ENCODE results near the gene LHX4.
A peak's percentile ranks its signal among the peaks of the same experiment; 100 is the strongest.

The LHX4 gene

DNA sequence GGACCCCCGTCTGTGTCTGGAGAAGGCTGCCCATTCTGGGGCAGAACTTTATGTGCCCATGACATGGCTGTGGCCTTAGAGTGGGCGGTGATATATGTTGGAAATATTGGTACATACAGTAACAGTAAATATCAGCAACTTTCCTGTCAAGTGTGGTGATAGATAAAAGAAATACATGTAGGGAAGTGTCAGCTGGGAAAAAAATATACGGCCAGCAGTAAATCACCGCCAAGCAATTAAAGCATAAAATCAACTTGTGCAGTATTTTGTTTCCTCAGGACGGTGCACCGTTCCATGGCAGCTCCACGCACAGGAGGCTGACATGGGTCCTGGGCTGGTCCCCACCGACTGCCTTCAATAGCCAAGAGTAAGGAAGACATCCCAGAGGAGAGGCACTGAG is 27.4 kb downstream of the LHX4 start:
- no peak for DNase-seq (ENCODE audit: low read depth)

DNA sequence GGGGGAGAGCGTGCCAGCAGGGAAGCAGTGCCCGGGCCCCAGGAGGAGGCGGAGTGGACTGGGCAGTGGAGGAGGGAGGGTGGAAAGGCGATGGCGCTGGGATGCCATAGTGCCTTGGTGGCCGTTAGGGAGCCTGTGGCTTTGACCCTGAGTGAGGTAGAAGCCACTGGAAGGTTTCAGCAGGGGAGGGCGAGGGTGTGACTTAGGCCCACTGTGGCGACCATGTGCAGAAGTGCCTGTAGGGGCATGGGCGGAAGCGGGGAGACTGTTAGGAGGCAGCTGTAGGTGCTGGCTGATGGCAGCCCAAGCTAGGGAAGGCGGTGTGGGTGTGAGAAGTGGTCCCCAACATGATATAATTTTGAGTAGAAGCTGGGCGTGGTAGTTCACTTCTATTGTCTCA is 28.2 kb downstream of the LHX4 start:
- no peak for DNase-seq (ENCODE audit: low read depth)

DNA sequence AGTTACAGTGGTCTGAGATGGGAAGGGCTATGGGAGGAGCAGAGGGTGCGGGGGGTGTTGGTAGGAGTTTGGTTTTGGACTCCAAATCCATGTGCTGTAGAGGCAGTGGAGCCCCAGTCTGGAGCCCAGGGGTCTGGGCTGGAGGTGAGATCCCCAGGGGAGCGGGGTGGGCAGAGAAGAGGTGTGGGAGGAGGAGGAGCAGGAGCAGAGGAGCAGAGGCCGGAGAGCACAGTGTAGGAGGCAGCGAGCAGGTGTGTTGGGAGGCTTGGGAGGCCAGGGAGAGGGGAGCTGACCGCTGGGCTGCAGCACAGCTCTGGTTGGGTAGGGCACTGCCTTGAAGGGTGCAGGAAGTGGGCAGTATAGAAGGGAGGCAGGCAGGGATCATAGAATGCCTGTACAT is 28.9 kb downstream of the LHX4 start:
- no peak for DNase-seq (ENCODE audit: low read depth)

DNA sequence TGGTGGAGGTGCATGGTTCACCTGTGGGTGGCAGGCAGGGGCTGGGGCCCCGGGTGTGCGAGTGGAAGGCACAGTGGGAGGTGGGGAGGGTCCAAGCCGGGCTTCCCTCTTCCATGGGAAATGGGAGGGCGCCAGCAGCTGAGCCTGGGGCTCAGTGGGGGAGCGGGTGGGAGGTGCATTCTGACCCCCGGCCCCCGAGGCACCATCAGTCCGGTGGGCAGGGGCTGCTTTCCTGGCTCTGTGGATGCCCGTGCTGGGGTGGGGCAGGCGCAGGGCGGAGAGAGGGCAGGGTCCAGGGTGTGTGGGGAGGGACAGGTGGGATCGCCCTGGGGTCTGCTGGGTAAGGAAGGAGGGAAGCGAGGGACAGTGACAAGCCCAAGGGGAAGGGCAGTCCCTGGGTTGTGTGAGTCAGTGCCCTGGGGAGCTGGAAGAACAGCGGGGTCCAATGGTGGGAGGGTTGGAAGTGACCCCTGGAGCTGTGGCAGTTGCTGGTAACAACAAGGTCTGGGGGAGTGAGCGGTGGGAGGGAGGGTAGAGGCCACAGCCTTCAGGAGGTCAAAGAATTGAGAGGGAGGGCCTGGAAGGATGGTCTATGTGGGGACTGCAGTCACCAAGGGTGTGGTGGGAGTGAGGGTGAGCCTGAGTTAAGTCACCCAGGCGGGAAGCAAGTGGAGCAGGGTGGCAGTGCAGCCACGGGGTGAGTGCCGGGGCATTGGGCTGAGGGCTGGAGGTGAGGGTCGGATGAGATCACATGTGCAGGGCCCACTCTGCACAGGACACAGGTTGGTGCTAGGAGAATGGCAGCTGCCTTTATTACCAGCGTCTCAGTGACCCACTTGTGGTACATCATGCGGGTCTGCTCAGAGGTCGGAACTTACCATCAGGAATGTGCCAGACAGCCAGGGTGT is 29.6 kb downstream of the LHX4 start:
- no peak for DNase-seq (ENCODE audit: low read depth)

DNA sequence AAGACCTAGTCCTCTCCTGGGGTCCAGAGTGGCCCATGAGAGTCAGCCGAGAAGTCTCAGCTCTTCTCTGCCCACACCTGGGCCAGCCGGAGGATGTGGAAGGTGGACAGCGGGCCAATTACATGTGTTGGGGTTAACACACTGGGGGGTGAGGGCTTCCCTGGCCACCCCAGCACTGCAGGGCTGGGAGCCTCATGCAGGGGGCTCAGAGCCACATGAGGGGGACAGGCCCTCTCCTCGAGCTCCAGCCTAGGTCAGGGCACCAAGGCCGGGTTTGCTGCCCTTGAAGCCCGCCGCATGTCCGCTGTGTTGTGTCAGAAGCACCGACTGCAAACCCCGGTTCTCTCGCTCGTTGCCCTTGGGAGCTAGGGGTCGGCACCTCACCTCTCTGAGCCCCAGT is 30.5 kb downstream of the LHX4 start:
- no peak for DNase-seq (ENCODE audit: low read depth)

DNA sequence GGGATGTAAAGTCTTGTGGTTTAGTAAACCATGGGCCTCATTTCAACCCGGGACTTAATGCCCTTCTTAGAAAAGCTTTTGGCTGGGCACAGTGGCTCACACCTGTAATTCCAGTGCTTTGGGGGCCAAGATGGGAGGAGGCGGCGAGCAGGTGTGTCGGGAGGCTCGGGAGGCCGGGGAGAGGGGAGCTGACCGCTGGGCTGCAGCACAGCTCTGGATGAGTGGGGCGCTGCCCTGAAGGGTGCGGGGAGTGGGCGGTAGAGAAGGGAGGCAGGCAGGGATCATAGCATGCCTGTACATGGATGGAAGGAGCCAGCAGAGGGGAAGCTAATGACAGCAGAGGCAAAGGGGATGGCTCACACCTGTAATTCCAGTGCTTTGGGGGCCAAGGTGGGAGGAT is 31.0 kb downstream of the LHX4 start:
- DNase-seq (ENCODE audit: low read depth): no peak

DNA sequence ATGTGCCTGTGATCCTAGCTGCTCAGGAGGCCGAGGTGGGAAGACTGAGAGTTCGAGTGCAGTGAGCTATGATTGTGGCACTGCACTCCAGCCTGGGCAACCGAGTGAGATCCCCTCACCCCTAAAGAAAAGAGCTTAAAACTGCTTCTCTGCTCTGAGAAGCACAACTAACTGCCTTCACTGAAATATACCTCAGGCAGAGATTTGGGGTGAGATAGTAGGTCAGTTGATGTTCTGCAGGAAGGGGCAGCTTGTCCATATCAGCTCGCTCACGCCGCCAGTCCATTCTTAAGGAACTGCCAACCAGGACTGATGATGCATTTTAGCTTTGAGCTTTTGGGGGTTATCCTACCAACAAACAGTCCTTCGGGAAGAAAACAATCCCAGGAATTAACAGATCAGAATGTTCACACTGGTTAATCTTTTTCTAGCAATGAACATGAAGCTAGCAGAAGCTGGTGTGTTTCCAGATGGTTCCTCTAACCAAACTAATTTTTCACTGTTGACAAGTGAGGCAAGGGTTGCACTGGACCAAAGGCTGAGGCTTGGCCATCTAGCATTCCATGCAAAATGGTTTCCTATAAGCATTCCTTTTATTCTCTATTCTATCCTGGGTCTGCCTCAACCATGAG is 31.6 kb downstream of the LHX4 start:
- no peak for DNase-seq (ENCODE audit: low read depth)

DNA sequence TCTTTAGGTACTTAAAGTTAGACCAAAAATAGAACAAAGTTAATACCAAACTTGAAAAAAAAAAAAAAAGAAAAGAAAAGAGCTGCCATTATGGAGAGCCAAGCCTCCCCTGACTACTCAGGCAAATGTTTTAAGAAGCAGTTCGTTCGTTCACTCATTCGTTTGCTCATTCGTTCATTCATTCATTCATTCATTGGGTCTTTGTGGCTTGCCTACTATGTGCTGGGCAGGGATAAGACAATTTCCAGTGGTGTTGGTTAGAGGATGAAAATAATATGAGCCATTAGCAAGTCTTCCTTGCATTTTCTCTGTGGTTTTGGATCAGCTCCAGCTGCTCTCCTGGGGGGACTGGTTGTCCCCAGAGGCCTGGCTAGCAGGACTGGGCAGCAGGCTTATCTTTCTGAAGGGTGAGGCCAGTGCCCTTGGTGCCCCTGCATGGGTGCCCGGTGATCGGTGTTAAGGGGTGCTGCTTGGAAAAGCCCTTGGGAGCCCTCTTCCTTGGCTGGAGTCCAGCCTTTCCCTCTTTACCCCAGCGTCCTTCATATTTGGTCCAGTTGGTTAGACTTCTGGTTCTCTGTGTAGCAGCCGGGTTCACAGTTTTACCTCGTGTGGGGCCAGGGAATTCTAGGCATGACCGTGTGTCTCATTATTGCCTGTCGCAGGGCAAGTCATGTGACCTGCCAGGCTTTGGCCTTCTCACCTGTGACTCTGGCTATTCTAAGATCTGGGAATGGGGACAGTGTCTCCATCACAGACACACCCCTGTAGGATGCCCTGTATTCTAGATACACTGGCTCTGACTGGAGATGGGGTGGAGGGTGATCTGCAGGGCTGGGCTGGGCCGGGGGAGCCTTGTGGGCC is 32.8 kb downstream of the LHX4 start:
- DNase-seq (ENCODE audit: low read depth): peak; percentile 31

DNA sequence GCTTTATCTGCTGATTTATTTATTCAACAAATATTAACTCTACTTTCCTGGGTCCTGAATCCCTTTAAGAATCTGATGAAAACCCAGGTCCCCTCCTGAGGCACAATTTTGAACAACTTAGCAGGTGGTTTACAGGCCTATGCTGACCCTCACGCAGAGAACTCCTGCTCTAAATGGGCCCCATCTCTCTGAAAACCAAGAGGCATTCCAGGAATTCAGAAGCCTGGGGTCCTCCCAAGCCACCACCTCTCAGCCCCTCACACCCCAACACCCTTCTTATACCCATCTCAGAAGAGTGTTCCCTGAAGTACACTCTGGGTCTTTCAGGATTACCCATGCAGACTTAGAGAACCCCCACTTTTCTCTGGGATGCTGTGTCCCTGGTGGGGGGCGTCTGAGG is 34.5 kb downstream of the LHX4 start:
- DNase-seq (ENCODE audit: low read depth): no peak

DNA sequence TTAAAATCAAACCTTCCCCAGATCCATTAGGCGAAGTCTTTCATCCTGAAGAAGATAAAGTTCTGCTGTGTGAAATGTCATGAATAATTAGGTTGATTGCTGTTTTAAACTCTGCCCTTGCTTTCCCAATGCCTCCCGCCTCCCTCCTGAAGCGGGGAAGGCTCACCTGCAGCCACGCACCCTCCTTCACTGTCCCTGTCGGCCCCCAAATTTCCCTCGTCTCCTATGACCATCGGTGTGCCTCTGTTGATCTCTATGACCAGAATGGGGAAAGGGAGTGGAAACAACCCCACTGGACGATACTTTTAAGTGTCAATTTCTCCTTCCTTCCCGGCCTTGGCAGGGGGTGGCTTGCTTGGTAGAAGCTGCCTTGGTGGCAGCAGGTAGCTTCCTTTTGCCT is 35.1 kb downstream of the LHX4 start:
- no peak for DNase-seq (ENCODE audit: low read depth)

DNA sequence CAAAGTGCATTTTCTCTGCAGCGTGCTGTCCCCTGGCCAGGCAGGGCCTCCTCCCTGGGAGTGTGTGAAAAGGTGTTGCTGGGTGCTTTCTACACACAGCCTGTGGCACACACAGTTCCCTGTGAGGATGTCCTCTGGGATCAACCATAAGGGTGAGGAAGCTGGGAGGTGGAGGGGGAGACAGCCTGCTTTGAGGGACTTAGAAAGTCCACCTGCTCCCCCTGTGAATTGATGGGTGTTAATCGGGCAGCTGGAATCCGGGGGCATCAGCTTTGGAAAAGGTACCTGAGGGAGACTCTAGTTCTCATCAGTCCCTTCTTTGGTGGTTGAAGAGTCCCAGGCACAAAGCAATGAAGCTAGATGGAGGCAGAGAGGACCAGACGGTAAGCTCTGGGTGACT is 35.8 kb downstream of the LHX4 start:
- DNase-seq (ENCODE audit: low read depth): no peak

DNA sequence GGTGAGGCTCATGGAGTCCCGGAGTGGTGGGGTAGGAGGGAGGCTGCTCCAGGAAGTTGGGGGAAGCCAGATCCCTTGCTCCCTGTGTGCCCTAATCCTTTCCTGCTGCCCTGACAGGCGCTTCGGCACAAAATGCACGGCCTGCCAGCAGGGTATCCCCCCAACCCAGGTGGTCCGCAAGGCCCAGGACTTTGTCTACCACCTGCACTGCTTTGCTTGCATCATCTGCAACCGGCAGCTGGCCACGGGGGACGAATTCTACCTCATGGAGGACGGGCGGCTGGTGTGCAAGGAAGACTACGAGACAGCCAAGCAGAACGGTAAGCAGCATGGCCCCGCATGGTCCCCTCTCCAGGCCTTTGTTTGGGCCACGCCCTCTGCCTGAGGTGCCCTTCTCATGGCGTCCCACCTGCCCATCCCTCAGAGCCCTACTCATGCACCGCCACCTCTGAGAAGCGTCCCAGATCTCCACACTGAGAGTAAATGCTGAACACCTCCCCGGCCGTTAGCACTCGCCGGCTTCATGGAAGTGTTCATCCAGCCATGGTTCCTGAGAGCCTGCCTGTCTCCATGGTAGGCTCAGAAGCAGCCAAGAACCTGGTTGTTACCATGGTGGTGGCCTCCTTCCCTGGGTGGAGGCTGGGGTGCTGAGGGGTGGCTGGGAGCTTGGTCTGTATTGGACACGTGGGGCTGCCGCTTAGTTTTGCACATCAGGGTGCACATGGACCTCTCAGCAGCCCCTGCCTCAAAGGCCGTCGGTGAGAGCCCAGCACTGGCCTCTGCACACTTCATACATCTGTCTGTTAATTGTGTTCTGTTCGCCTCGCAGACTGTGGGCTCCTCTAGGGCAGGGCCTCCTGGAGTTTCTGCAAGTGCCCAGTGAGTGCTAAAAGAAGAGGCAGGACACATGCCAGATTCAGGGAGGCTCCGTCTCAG is 36.5 kb downstream of the LHX4 start:
- DNase-seq (ENCODE audit: low read depth): no peak

DNA sequence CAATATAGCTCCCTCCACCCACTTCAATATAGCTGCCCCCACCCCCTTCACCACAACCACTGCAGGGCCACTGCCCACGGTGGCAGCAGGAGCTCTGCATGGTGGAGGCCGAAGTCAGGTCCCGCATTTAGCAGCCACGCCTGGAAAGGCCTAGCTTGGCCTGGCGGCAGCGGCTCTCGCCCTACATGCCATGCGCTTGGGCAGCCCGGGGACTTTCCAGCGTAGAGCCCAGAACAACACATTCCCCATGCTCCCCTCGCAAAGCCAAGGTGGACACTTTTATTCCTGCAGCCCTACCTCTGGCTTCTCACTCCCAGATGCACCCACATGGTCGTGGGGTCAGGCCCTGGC is 37.1 kb downstream of the LHX4 start:
- DNase-seq (ENCODE audit: low read depth): no peak

DNA sequence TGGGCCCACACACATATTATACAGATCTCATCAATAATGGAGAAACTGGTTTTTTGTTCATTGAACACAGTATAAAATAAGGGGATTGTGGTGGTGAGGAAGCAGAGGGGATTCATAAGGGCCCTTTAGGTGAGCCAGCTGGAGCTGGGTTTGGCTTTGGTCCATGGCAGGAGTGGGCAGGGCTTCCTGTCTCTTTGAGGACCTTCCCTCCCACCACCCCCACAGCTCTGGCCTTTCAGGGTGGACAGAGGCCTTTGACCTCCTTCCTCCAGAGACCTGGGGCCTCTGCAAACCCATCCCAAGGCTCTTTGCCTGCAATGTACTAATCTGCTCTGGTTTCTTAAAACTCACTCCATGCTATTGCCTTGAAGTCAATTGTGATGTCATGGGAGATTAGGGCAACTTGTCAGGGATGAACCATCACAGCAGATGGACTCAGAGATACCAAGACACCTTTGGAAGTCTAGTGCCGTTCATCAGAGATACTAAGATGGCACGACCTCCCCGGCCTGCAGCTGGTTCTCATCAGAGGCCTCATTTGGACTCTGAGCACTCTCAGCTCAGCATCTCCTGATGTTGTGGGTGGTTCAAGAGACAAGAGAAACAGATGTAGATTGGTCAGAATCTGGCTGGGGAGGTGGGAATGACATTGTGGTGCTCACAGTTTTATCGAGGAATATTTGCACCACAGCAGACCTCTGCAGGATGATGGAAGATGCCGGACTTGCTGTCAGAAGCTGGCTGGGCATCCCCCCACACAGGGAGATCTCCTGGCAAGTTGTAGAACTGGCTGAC is 37.9 kb downstream of the LHX4 start:
- no peak for DNase-seq (ENCODE audit: low read depth)

DNA sequence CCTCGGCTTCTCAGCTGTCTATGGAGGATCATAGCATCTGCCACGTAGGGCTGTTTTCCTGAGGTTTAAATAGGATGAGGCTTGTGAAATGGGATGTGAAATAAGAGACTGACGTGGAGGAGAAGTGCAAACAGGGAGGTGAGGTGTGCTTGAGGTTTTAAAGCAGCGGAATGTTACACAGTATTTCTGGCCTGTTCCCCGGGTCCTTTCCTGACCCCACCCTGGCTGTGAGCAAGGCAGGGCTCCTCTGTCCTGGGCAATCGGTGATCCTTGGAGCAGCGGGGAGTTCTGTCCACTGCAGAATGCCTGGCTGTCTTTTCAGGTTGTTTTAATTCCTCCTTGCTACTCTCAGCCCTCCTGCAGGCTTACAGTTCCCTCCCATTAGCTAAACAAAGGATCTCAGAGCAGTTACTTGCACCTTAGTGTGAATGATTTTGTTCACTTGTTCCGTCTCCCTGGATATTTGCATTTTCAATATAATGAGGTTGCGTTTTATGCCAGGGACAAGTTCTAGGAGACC is 38.6 kb downstream of the LHX4 start:
- no peak for DNase-seq (ENCODE audit: low read depth)

DNA sequence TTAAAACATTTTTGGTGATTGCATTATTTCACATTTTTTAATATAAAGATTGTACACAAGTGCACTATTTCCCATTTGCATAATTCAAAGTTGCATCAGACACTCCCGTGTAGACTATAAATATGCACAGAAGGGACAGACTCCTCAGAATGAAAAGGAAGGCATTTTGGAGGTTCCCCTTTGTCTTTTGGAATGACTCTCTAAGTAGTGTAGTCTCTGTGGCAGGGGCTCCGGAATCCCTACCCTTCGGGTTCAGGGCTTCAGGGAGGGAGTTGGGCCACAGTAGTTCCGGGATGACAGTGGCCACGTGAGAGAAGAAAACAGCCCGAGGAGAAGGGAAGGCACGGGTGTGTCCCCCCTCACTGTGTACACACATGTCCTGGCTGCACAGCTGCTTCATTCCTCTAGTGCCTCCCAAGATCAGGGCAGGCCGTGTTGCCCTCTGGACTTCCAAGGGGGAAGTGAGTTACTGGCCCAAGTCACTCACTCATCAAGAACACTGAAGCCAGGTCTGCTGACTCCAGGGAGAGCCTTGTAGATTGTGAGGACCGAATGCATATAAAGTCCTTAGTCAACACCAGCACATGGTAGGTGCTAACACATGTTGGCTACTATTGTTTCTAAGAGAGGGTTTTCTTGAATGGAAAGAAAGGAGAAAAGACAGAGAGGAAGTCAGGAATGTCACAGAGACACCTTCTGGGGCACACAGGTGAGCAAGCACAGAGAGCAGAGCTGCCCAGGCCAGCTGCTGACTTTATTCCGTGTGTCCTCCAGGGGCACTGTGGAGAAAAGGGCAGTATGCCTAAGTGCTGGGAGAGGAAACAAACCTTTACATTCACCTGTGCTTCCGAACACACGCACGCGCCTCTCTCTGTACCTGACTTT is 39.8 kb downstream of the LHX4 start:
- DNase-seq (ENCODE audit: low read depth): peak; percentile 17

DNA sequence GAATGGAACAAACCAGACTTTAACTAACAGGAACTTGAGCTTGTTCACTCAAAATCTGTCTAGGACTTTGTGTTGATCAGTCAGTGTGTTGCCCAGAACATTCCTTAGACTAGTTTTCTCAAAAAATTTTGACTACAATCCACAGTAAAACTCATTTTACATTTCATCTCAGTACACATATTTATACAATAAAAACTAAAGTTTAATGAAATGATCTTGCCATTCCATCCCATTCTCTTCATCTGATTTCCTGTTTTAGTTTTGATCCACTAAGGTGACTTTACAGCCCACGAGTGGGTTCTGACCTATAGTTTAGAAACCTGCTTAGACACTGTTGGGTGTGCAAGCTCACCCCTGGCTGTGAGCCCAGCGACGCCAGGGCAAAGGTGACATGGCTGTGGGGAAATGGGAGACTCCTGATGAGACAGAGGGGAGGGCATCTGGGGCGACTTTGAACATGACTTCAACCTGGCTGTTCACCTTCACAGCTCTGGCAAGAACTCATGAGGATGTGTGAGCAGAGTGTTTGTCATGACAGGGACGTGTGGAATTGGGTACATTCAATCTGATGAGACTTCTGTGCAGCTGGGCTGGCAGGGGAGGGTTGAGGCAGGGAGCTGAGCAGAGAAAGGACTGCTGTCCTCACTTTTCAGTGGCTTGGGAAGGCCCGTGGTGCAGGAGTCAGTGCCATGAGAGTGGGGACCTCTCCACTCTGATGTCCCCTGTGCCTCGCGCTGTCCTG is 40.6 kb downstream of the LHX4 start:
- no peak for DNase-seq (ENCODE audit: low read depth)

DNA sequence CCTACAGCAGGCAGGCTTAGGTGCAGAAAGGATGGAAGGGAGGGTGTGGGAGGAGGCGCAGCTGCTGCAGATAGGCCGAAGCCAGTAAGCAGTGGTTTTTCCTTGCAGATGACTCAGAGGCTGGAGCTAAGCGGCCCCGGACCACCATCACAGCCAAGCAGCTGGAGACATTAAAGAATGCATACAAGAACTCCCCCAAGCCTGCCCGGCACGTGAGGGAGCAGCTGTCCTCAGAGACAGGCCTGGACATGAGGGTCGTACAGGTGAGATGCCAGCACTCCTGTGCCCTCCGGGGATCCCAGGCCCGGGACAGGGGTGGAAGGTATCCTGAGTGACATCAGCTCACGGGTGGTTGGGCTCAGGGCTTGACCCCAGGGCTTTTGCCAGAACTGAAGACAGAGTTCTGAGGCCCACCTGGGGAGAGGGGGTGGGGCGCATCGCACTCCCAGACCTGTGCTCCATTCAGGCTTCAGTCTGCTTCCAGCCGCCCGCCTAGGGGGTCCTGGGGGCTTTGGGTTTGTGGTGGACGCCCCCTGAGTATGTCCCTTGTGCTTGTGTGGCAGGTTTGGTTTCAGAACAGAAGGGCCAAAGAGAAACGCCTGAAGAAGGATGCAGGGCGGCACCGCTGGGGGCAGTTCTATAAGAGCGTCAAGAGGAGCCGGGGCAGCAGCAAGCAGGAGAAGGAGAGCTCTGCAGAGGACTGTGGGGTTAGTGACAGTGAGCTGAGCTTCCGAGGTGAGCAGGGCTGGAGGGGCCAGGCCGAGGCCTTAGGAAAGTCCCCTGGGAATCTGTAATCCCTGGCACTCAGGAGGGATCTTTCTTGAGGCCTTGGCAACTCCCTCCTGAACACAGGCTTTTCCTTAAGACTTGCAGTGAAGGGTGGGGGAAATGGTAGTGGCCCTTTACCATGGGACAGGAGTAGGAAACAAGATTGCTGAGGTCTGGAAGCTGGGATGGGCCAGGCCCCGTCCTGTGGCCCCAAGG is 41.5 kb downstream of the LHX4 start:
- DNase-seq (ENCODE audit: low read depth): peak; percentile 71
